SU-DHL-6 (cell line): ENCODE measurements around the gene HIVEP1.
A peak's percentile ranks its signal among the peaks of the same experiment; 100 is the strongest.

Source experiments
- H2AFZ ChIP-seq: fragments of 200-600 bp; sonication (generic); 2 replicates; pipeline ENCODE4 v1.6.1; 2014; ENCODE audit warnings: low read depth, mild to moderate bottlenecking, moderate library complexity, mixed read lengths, antibody characterized with exemption, low read length; ENCODE audit not compliant: severe bottlenecking
- H3F3A ChIP-seq: fragments of 200-600 bp; shearing (Covaris generic); 2 replicates; pipeline ENCODE4 v1.6.0; 2016; ENCODE audit warnings: antibody characterized with exemption, mild to moderate bottlenecking; ENCODE audit not compliant: insufficient read depth
- H3K27ac ChIP-seq: fragments of 200-600 bp; sonication (generic); 2 replicates; pipeline ENCODE4 v1.5.1; 2016; ENCODE audit warnings: low read depth, mild to moderate bottlenecking, low read length, moderate library complexity, mixed read lengths
- H3K27me3 ChIP-seq: fragments of 200-600 bp; sonication (generic), shearing (Covaris generic); 2 replicates; pipeline ENCODE4 v1.6.0; 2014; ENCODE audit warnings: mild to moderate bottlenecking, low read length
- H3K36me3 ChIP-seq: fragments of 200-600 bp; sonication (generic); 2 replicates; pipeline ENCODE4 v1.6.1; 2014; ENCODE audit warnings: mild to moderate bottlenecking, low read length, mixed read lengths
- H3K4me2 ChIP-seq: fragments of 300-600, 200-600 bp; shearing (Covaris generic), sonication (generic); 2 replicates; pipeline ENCODE4 v1.6.0; 2014; ENCODE audit warnings: low read length, low read depth, mild to moderate bottlenecking; ENCODE audit not compliant: poor library complexity, severe bottlenecking
- H3K4me3 ChIP-seq: fragments of 200-600 bp; sonication (generic); 2 replicates; pipeline ENCODE4 v1.5.1; 2014; ENCODE audit warnings: antibody characterized with exemption, low read length, mild to moderate bottlenecking, mixed read lengths; ENCODE audit not compliant: insufficient read depth, poor library complexity, severe bottlenecking
- H3K79me2 ChIP-seq: fragments of 200-600 bp; sonication (generic); 2 replicates; pipeline ENCODE4 v1.6.1; 2014; ENCODE audit warnings: mild to moderate bottlenecking, low read length, moderate library complexity; ENCODE audit not compliant: insufficient read depth
- H3K9ac ChIP-seq: fragments of 200-600 bp; sonication (generic); 2 replicates; pipeline ENCODE4 v1.7.0; 2014; ENCODE audit warnings: mild to moderate bottlenecking, low read length
- H3K9me2 ChIP-seq: fragments of 200-600 bp; sonication (generic); replicated peaks from 2 replicates; pipeline ENCODE4 v1.6.1; 2014; ENCODE audit warnings: low read length; ENCODE audit not compliant: insufficient read depth
- H3K9me3 ChIP-seq: fragments of 200-600 bp; sonication (generic); 2 replicates; pipeline ENCODE4 v1.6.1; 2014; ENCODE audit warnings: low read length, mixed read lengths; ENCODE audit not compliant: insufficient read depth
- H4K20me1 ChIP-seq: fragments of 200-600 bp; sonication (generic); 2 replicates; pipeline ENCODE4 v1.6.1; 2014; ENCODE audit warnings: low read depth, mild to moderate bottlenecking, antibody characterized with exemption, low read length, moderate library complexity, mixed read lengths
- CTCF ChIP-seq: fragments of 200-600 bp; sonication (generic); IDR thresholded peaks from one replicate; pipeline ENCODE4 v1.5.1; 2017; ENCODE audit warnings: antibody characterized with exemption, mild to moderate bottlenecking, low read length, moderate library complexity; ENCODE audit not compliant: insufficient read depth, poor library complexity, severe bottlenecking
- EZH2phosphoT487 ChIP-seq: fragments of 200-600 bp; sonication (generic), shearing (Covaris generic); conservative IDR thresholded peaks from 2 replicates; pipeline ENCODE4 v1.6.1; 2018; ENCODE audit warnings: mild to moderate bottlenecking, antibody characterized with exemption, low read length, moderate library complexity, mixed read lengths

HIVEP1 gene

DNA sequence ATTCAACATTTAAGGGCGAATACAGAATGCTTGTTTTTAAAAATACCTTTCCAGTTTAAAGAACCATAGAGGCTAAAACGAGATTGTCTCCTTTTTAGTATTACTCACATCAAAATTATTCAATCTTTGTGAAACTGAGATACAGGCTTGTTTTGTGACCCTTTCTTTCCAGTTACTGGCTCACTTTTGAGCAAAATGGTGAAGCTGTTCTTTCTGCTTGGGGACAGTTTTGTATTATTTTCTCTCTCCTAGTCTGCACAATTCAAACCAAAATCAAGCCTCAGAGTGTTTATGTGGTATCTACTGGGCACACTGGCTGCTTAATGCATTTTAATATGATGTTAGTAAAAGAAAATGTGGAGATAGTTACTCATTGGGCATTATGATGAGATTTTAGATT, 36.5 kb downstream of the HIVEP1 start:
- no peak overlapping the region for H3K4me3 ChIP-seq
- H2AFZ ChIP-seq = no peak overlapping the region
- peak overlapping the region; percentile 21; the same call in 1 of the 2 replicates for H3K9ac ChIP-seq
- peaks cover 8% of the 10 kb centered on the region; the same call in 1 of the 2 replicates for H3K9me3 ChIP-seq
- peaks cover 40% of the 10 kb centered on the region for H3K79me2 ChIP-seq
- H3K27ac ChIP-seq = peak overlapping the region; percentile 75
- H3K27me3 ChIP-seq = no peaks in the 10 kb centered on the region
- H3K9me2 ChIP-seq = no peaks in the 10 kb centered on the region
- no peak for TF ChIP-seq EZH2phosphoT487
- H3F3A ChIP-seq = peaks cover 45% of the 10 kb centered on the region
- no peaks in the 10 kb centered on the region for H4K20me1 ChIP-seq
- peak overlapping the region; percentile 40 for H3K4me2 ChIP-seq
- H3K36me3 ChIP-seq = no peaks in the 10 kb centered on the region

DNA sequence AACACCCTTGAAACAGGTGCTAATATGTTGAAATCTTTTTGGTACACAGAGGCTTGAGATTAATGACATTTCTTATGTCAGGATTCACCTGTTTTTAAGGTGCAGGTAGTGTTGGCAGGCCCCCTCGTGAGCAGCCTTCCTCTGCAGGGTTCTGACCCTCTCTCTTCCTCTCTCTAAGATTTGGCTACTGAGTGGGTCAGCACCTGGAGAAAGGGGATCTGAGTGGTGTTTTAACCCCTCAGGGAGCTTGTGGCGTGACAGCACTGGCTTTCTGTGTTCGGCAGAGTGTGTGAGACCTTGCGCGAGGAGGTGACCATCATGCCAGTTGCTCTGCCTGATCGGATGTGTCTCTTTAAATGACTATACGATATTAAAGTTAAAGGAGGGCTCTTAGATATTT, 37.1 kb downstream of the HIVEP1 start:
- Histone ChIP-seq H4K20me1 (no peaks in the 10 kb centered on the region), H3K9me3 (peaks cover 8% of the 10 kb centered on the region; the same call in 1 of the 2 replicates), H2AFZ (no peak overlapping the region), H3K9me2 (no peaks in the 10 kb centered on the region), H3K27ac (peak overlapping the region; percentile 75), H3K27me3 (no peaks in the 10 kb centered on the region), H3K4me3 (no peak overlapping the region), H3F3A (peaks cover 42% of the 10 kb centered on the region), H3K4me2 (peak overlapping the region; percentile 40), H3K79me2 (peaks cover 37% of the 10 kb centered on the region), H3K9ac (peak overlapping the region; percentile 21), H3K36me3 (no peaks in the 10 kb centered on the region)
- TF ChIP-seq EZH2phosphoT487 (no peak), CTCF (no peak)

- Histone ChIP-seq H3K27ac (peak overlapping the region; percentile 86), H2AFZ (peak overlapping the region; percentile 36), H3K79me2 (peaks cover 37% of the 10 kb centered on the region), H3K9ac (peak overlapping the region; percentile 36), H4K20me1 (no peaks in the 10 kb centered on the region), H3K27me3 (no peaks in the 10 kb centered on the region), H3K36me3 (no peaks in the 10 kb centered on the region), H3F3A (peaks cover 32% of the 10 kb centered on the region), H3K9me2 (no peaks in the 10 kb centered on the region), H3K4me2 (peak overlapping the region; percentile 70), H3K4me3 (peak overlapping the region; percentile 27), H3K9me3 (no peaks in the 10 kb centered on the region)
- no peak for TF ChIP-seq EZH2phosphoT487
- peak; percentile 47 for TF ChIP-seq CTCF
Observed at GRCh38 chr6:12051861-12052368, 39.8 kb downstream of the HIVEP1 start.

- H3K4me3 ChIP-seq = no peak overlapping the region
- no peaks in the 10 kb centered on the region for H3K27me3 ChIP-seq
- no peaks in the 10 kb centered on the region for H3K9me3 ChIP-seq
- H2AFZ ChIP-seq = no peak overlapping the region
- H3K36me3 ChIP-seq = no peaks in the 10 kb centered on the region
- no peak overlapping the region for H3K4me2 ChIP-seq
- H3K9me2 ChIP-seq = no peaks in the 10 kb centered on the region
- peaks cover 21% of the 10 kb centered on the region for H3K79me2 ChIP-seq
- TF ChIP-seq EZH2phosphoT487 (no peak), CTCF (no peak)
- H3F3A ChIP-seq = 0 out of 2 replicates have a peak, but pooled peaks cover 5% of the 10 kb centered on the region
- no peak overlapping the region for H3K9ac ChIP-seq
- peaks cover 4% of the 10 kb centered on the region; the same call in 1 of the 2 replicates for H4K20me1 ChIP-seq
- no peak overlapping the region for H3K27ac ChIP-seq
Observed at GRCh38 chr6:12058172-12058961, 46.3 kb downstream of the HIVEP1 start.
